Type B pancreatic cell (in vitro differentiated cells): ENCODE measurements around the gene XXYLT1. TPM values are rescaled to one million over a fixed set of nuclear protein-coding genes. Genes with fewer than 3 reads are reported as not detected.

Source experiments
- DNase-seq: peaks from one replicate; pipeline ENCODE4 v3.0.0; 2021; ENCODE audit warnings: mixed read lengths; ENCODE audit not compliant: unreplicated experiment; ENCODE audit errors: extremely low spot score
- H3K27ac Mint-ChIP-seq: 2 replicates; pipeline ENCODE4 v1.8.0; 2021; ENCODE audit warnings: mild to moderate bottlenecking, mixed read lengths
- H3K27me3 Mint-ChIP-seq: 2 replicates; pipeline ENCODE4 v1.8.0; 2021; ENCODE audit warnings: mixed read lengths
- H3K36me3 Mint-ChIP-seq: 2 replicates; pipeline ENCODE4 v1.8.0; 2021; ENCODE audit warnings: mixed read lengths
- H3K4me1 Mint-ChIP-seq: one replicate; pipeline ENCODE4 v1.8.0; 2021; ENCODE audit warnings: mixed read lengths; ENCODE audit not compliant: unreplicated experiment
- H3K4me3 Mint-ChIP-seq: 2 replicates; pipeline ENCODE4 v1.8.0; 2021; ENCODE audit warnings: mild to moderate bottlenecking, mixed read lengths
- H3K9me3 Mint-ChIP-seq: 2 replicates; pipeline ENCODE4 v1.8.0; 2021; ENCODE audit warnings: mixed read lengths
- total RNA-seq: library from RNA; stranded (reverse); gene quantifications from 2 replicates; pipeline ENCODE4 v1.2.1, GENCODE V29; 2021; ENCODE audit warnings: low replicate concordance
- TF ChIP-seq, protein P1 (sequence below): fragments of 200-600 bp; sonication (generic); conservative IDR thresholded peaks from 2 replicates; pipeline ENCODE4 v1.5.0; 2021; ENCODE audit warnings: antibody characterized with exemption, mild to moderate bottlenecking

XXYLT1 gene
- total RNA-seq, 1 donor from 2014 or later: 27.0 TPM

DNA sequence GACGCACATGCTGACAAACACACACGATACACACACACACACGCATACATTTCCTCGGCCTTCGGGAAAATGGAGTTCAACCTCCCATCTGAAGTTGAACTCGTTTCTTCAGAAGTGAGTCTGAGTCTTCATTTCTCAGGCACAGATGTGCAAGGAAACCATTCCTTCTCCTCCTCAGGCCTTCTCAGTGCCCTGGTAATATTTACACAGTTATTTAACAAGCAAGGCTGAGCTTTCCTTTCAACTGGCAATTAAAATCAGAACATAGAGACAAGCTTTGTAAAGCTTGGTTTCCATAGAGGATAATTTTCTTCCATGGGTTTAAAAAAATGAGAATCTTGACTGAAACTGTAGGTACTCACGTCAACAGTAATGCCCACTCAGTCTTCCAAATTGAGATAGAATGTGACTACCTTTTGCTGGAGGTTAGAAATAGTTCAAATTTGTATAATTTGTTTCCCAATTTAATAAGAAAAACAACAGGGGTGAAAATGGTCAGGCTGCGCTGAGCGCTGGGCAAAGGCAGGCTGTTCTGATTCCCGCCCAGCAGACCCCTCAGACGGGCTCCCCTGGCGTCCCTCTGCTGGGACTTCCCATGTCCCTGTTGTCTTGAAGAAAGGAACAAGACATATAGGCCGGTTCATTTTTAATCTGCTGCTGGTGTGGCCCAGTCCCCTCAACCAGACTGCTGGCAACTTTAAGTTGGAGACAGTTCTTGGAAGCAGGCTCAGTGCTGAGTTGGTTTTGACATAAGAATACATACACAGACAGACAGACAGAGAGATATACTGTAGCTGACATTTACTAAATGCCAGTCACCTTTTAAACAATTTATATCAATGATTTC, 174.3 kb downstream of the XXYLT1 start:
- Mint-ChIP-seq H3K27ac (no peak overlapping the region), H3K9me3 (no peaks in the 10 kb centered on the region), H3K27me3 (peaks cover 3% of the 10 kb centered on the region), H3K4me1 (peaks cover 45% of the 10 kb centered on the region), H3K4me3 (no peak overlapping the region), H3K36me3 (peaks cover 4% of the 10 kb centered on the region)
- DNase-seq: no peak
- TF ChIP-seq, protein P1, sequence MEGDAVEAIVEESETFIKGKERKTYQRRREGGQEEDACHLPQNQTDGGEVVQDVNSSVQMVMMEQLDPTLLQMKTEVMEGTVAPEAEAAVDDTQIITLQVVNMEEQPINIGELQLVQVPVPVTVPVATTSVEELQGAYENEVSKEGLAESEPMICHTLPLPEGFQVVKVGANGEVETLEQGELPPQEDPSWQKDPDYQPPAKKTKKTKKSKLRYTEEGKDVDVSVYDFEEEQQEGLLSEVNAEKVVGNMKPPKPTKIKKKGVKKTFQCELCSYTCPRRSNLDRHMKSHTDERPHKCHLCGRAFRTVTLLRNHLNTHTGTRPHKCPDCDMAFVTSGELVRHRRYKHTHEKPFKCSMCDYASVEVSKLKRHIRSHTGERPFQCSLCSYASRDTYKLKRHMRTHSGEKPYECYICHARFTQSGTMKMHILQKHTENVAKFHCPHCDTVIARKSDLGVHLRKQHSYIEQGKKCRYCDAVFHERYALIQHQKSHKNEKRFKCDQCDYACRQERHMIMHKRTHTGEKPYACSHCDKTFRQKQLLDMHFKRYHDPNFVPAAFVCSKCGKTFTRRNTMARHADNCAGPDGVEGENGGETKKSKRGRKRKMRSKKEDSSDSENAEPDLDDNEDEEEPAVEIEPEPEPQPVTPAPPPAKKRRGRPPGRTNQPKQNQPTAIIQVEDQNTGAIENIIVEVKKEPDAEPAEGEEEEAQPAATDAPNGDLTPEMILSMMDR: no peak

DNA sequence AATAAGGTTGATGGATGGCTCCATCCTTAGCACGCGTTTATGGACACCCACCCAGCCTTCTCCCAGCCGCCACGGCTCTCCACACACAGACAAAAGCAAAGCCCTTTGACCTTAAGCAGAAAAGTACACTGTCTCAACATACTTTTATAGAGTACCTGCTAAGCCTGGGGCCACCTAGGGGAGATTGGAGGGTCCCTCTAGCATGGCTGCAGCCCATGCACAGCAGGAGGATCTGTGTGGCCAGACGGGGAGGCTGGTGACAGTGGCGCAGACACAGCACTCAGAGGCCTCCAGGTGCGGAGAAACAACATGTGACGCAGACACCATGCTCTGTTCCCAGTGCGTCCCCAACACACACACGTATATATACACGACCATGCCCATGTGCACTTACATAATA, 174.9 kb downstream of the XXYLT1 start:
- Mint-ChIP-seq H3K27ac (no peak overlapping the region), H3K36me3 (peaks cover 4% of the 10 kb centered on the region), H3K9me3 (no peaks in the 10 kb centered on the region), H3K27me3 (peaks cover 3% of the 10 kb centered on the region), H3K4me3 (no peak overlapping the region), H3K4me1 (peaks cover 41% of the 10 kb centered on the region)
- TF ChIP-seq, protein P1: no peak
- DNase-seq: no peak

DNA sequence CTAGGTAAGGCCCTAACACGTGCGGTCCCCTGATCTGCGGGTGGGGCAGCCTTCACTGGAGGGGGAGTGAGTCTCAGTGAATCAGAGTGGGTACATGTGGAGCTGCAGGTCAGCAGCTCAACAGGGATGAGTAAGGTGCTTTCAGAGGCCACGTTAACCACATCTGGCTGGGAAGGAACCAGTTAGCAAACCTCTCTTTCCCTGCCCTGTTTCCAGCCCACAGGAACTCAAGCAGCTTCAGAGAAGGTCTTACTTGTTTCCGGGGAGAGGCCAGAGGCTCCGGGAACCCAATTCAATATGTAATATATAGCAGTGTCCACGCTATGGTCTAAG, 175.3 kb downstream of the XXYLT1 start:
- no peak overlapping the region for H3K4me3 Mint-ChIP-seq
- H3K27me3 Mint-ChIP-seq: peaks cover 2% of the 10 kb centered on the region
- H3K4me1 Mint-ChIP-seq: peaks cover 40% of the 10 kb centered on the region
- no peak overlapping the region for H3K27ac Mint-ChIP-seq
- H3K36me3 Mint-ChIP-seq: peaks cover 4% of the 10 kb centered on the region
- DNase-seq: no peak
- no peaks in the 10 kb centered on the region for H3K9me3 Mint-ChIP-seq
- TF ChIP-seq, protein P1: no peak

DNA sequence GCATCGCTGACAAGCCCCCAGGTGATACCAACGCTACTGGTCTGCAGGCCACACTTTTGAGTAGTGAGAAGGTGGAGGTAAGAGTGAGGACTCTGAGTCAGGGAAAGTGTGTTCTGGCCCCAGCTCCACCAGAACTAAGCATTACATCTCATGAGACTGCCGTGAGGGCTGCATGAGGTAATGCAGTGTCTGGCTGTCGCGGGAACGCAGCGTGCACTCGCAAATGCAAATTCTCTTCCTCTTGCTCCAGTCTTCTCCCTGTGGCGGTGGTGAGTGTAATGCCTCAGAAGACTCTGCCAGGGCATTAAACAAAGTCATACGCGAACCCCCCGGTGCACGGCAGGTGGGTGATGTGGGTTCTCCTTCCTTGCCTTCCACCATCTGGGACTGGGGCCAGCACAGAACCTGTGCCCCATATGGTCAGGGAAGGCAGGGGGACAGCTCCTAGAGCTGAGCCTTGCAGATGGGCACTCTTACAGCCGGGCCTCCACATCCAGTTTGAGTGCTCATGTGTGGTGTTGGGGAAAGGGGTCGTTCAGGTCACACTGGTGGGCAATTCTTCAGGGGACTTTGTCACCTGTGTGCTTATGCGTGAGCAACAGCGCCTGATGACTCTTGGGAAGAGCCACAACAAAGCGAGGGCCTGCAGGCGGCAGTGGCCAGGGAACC, 175.8 kb downstream of the XXYLT1 start:
- Mint-ChIP-seq H3K27ac (peak overlapping the region; percentile 29), H3K27me3 (no peaks in the 10 kb centered on the region), H3K9me3 (no peaks in the 10 kb centered on the region), H3K4me1 (peaks cover 40% of the 10 kb centered on the region), H3K36me3 (peaks cover 4% of the 10 kb centered on the region), H3K4me3 (peak overlapping the region; percentile 44)
- DNase-seq: no peak
- TF ChIP-seq, protein P1: no peak

DNA sequence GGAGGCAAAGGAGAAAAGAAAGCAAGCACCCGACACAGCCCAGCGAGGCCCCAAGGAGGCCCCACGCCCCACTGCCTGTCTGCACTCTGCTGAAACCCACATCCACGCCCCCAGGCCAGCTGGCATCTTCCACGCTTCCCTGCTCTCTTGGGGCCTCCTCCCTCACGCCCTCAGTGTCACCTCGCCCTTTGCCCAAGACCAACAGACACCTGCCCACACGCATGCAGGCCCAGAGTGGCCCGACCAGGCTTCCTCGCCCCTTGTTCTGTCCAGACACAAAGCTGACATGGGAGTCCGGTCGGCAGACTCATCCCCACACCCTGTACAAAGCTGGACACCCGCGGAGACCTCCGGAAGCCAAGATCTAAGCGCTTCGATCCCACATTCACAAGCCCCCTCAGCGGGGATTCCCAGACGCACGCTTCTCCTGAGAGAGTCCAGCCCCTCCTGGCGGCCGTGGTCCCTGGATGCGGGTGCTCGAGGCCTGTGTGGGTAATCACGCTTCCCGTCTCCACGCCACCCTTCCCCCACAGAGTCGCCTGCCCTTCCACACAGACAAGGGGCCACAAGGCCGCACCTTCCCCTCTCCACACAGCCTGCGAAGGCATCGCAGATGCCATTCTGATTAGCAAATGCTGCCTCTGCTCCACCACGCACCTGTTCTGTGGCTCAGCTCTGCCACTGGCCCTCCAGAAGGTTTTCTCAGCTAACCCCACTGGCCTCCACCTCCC, 176.6 kb downstream of the XXYLT1 start:
- peaks cover 4% of the 10 kb centered on the region for H3K36me3 Mint-ChIP-seq
- peak overlapping the region; percentile 29 for H3K27ac Mint-ChIP-seq
- H3K27me3 Mint-ChIP-seq: no peaks in the 10 kb centered on the region
- H3K4me3 Mint-ChIP-seq: no peak overlapping the region
- H3K4me1 Mint-ChIP-seq: peaks cover 40% of the 10 kb centered on the region
- TF ChIP-seq, protein P1: no peak
- no peak for DNase-seq
- no peaks in the 10 kb centered on the region for H3K9me3 Mint-ChIP-seq
